Glutamatergic neuron (in vitro differentiated cells): Measurements from ENCODE around the gene AMN1. TPM values are rescaled to one million over a fixed set of nuclear protein-coding genes. Genes with fewer than 3 reads are reported as not detected.
"Not testable (repeated sequence)": the region's sequence is repeated elsewhere in the genome, so short reads cannot be mapped to it uniquely, and the experiment has no call there.

ENCODE experiments used
- DNase-seq: peaks from one replicate; pipeline ENCODE4 v3.0.0; 2022
- H3K27ac Mint-ChIP-seq: one replicate; pipeline ENCODE4 v1.8.0; 2020; ENCODE audit warnings: mild to moderate bottlenecking, mixed read lengths, inconsistent platforms; ENCODE audit not compliant: unreplicated experiment
- H3K27me3 Mint-ChIP-seq: one replicate; pipeline ENCODE4 v1.8.0; 2020; ENCODE audit warnings: mild to moderate bottlenecking, moderate library complexity, mixed read lengths, inconsistent platforms; ENCODE audit not compliant: unreplicated experiment
- H3K36me3 Mint-ChIP-seq: one replicate; pipeline ENCODE4 v1.8.0; 2020; ENCODE audit warnings: mild to moderate bottlenecking, mixed read lengths, inconsistent platforms; ENCODE audit not compliant: unreplicated experiment
- H3K4me1 Mint-ChIP-seq: one replicate; pipeline ENCODE4 v1.8.0; 2020; ENCODE audit warnings: mild to moderate bottlenecking, low read depth, mixed read lengths, inconsistent platforms; ENCODE audit not compliant: unreplicated experiment
- H3K4me3 Mint-ChIP-seq: one replicate; pipeline ENCODE4 v1.8.0; 2020; ENCODE audit warnings: mild to moderate bottlenecking, mixed read lengths, inconsistent platforms; ENCODE audit not compliant: unreplicated experiment
- H3K9me3 Mint-ChIP-seq: one replicate; pipeline ENCODE4 v1.8.0; 2020; ENCODE audit warnings: mild to moderate bottlenecking, moderate library complexity, mixed read lengths, inconsistent platforms; ENCODE audit not compliant: unreplicated experiment
- total RNA-seq: library from RNA; stranded (reverse); fragmentation: NEBNext Ultra II Directional; extraction: Animal tissue kit (Norgen Biotek cat#: 25700); gene quantifications from one replicate; pipeline ENCODE4 v1.2.1, GENCODE V29; 2021; ENCODE audit not compliant: unreplicated experiment
- TF ChIP-seq, protein P1 (sequence below): fragments of 200-600 bp; sonication (generic); IDR thresholded peaks from one replicate; pipeline ENCODE4 v1.5.0; 2021; ENCODE audit not compliant: partially characterized antibody, unreplicated experiment

The AMN1 gene
- total RNA-seq, 1 donor from 2014 or later: 12.6 TPM

DNA sequence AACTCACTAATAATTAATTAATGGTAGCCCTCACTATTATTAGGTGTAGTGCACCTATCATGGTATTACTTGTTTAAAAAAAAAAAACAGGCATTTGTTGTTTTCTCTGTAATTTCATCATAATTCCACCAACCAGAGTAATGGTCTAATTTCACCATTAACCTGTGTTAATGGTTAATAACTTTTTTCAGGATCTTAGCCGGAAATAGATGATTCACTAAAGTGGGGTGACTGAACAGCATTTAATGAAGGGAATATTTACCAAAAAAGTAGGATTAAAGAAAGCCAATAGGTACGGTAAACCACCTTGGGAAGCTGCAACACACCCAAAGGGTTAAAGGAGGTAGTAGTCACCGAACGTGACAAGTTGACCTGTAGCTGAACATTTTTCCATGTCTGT, 56.3 kb downstream of the AMN1 start:
- peaks cover 10% of the 10 kb centered on the region for H3K36me3 Mint-ChIP-seq
- H3K4me1 Mint-ChIP-seq: no peaks in the 10 kb centered on the region
- no peak for DNase-seq
- no peak overlapping the region for H3K27ac Mint-ChIP-seq
- no peaks in the 10 kb centered on the region for H3K9me3 Mint-ChIP-seq
- no peak overlapping the region for H3K4me3 Mint-ChIP-seq
- H3K27me3 Mint-ChIP-seq: peaks cover 2% of the 10 kb centered on the region
- TF ChIP-seq, protein P1, sequence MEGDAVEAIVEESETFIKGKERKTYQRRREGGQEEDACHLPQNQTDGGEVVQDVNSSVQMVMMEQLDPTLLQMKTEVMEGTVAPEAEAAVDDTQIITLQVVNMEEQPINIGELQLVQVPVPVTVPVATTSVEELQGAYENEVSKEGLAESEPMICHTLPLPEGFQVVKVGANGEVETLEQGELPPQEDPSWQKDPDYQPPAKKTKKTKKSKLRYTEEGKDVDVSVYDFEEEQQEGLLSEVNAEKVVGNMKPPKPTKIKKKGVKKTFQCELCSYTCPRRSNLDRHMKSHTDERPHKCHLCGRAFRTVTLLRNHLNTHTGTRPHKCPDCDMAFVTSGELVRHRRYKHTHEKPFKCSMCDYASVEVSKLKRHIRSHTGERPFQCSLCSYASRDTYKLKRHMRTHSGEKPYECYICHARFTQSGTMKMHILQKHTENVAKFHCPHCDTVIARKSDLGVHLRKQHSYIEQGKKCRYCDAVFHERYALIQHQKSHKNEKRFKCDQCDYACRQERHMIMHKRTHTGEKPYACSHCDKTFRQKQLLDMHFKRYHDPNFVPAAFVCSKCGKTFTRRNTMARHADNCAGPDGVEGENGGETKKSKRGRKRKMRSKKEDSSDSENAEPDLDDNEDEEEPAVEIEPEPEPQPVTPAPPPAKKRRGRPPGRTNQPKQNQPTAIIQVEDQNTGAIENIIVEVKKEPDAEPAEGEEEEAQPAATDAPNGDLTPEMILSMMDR: no peak

- H3K4me3 Mint-ChIP-seq, DNase-seq, H3K4me1 Mint-ChIP-seq, H3K27ac Mint-ChIP-seq, H3K9me3 Mint-ChIP-seq, H3K27me3 Mint-ChIP-seq: not testable (repeated sequence)
- peaks cover 12% of the 10 kb centered on the region for H3K36me3 Mint-ChIP-seq
These were observed 59.2 kb downstream of the AMN1 start for GRCh38 chr12:31669582-31669981.

- Mint-ChIP-seq H3K27ac (no peak overlapping the region), H3K9me3 (peaks cover 6% of the 10 kb centered on the region), H3K4me1 (no peaks in the 10 kb centered on the region), H3K27me3 (peaks cover 2% of the 10 kb centered on the region), H3K36me3 (peaks cover 12% of the 10 kb centered on the region), H3K4me3 (no peak overlapping the region)
- no peak for DNase-seq
- TF ChIP-seq, protein P1: no peak
These were observed 59.8 kb downstream of the AMN1 start for GRCh38 chr12:31669020-31669419.

GRCh38 chr12:31664038-31664437, 64.8 kb downstream of the AMN1 start:
- TF ChIP-seq, protein P1: no peak
- Mint-ChIP-seq H3K27me3 (no peaks in the 10 kb centered on the region), H3K27ac (no peak overlapping the region), H3K36me3 (peaks cover 15% of the 10 kb centered on the region), H3K4me3 (no peak overlapping the region), H3K4me1 (no peaks in the 10 kb centered on the region), H3K9me3 (peaks cover 8% of the 10 kb centered on the region)
- no peak for DNase-seq

- peaks cover 8% of the 10 kb centered on the region for H3K9me3 Mint-ChIP-seq
- no peak overlapping the region for H3K4me3 Mint-ChIP-seq
- peaks cover 10% of the 10 kb centered on the region for H3K36me3 Mint-ChIP-seq
- no peaks in the 10 kb centered on the region for H3K27me3 Mint-ChIP-seq
- H3K27ac Mint-ChIP-seq: no peak overlapping the region
- no peaks in the 10 kb centered on the region for H3K4me1 Mint-ChIP-seq
- TF ChIP-seq, protein P1: no peak
- DNase-seq: no peak
These were observed 65.2 kb downstream of the AMN1 start for GRCh38 chr12:31663576-31663975.
